HG02943 (cell line): ENCODE measurements around the gene RNF220.

Source experiments
- ATAC-seq: cut with Tn5 transposase; IDR thresholded peaks from one replicate; pipeline ENCODE4 v1.9.1; 2021; ENCODE audit warnings: mild to moderate bottlenecking, low read depth, moderate library complexity; ENCODE audit not compliant: unreplicated experiment

Gene RNF220

GRCh38 chr1:44406737-44407429, 1.8 kb downstream of the RNF220 start:
- no peak for ATAC-seq

DNA sequence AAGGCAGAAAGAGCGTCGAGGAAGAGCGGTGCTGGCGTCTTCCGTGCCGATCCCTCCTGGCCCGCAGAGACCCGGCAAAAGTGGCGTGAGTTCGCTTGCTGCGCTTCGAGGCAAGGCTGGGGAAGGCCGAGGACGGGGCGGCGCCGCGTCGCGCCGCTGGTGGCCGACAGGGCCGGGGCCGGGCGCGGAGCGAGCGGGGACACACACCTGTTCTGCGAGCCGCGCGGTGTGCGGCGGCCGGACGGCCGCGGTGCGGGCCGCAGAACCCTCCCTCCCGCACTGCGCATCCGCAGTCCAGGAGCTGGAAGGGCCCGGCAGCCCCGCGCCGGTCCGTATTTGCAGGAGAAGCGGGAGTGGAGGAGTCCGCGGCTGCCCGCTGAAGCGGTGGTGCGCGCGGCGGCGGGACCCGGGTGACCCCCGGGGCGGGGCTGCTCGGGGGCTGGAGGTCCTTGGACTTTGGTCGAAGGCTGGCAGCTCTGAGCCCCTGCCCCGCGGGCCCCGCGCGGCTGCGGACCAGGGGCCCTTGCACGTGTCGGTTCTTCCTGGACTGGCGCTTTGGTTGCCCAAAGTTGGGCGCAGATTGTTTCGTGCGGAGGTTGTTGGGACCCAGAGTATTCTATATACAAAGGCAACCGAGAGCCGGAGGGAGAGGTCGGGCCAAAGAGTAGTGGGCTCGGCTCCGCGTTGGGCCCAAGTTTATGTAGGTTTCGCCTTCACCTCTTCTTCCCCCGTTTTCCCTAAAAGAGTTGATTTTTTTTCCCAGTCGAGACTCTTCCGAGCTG, 2.6 kb downstream of the RNF220 start:
- no peak for ATAC-seq

DNA sequence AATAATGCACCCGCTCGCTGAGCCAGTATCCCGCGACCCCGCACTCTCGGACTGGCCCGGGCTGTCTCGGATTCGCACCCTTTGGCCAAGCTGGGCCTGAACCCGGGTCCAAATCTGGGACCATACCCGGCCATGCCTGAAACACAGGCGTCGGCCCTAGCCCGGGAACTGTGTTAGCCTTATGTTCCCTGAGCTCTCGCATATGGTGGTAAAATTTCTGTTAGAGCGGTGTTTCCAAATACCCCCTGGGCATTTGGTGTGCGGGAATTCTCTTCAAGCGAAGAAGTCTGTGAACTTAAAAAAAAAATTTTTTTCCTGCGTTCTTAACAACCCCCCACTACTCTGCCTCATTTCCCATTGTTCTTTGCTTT, 3.1 kb downstream of the RNF220 start:
- no peak for ATAC-seq

DNA sequence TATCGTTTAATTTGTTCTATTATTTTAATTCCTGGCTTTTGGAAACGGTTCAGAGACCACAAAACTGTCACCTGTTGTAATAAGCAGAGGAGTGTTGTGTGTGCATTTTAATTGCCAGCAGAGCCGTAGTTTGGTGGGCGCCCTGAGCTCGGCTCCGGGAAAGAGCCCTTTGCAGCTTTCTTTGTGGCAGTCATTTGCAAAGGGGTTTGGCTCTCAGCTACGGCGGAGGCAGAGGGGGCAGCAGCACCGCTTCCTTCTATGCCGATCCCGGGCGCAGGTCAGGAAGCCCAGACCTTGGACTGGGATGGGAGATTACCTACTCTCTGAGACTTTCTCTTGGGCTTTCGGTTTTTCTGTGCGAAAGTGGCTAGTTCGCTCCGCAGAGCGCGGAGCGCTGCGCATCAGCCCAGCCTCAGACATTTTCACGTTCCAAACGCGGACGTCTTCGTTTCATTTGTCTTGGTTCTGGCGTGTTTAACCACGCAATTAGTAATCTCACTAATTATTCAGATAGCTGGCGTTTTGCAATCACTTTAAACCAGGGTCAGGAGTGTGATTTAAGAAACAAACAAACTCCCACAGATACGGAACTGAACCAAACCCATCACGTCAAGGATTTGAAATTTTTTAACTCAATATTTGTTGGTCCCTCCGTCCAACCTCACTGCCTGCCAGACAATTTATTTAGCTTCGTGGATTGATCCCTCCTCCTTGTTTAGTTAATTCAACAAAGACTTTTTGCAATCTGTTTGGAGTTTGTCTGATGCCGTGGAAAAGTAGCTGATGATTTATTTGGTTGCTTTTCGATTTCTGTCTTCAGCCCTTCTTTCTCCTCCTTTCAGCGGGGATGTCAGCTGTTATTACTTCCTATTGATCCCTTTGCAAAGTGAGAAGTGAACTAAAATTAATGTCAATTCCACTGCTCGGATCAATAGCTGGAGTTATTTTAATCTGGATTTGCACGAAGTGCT, 3.9 kb downstream of the RNF220 start:
- ATAC-seq = no peak

GRCh38 chr1:44409757-44410156, 4.7 kb downstream of the RNF220 start:
- ATAC-seq = no peak

DNA sequence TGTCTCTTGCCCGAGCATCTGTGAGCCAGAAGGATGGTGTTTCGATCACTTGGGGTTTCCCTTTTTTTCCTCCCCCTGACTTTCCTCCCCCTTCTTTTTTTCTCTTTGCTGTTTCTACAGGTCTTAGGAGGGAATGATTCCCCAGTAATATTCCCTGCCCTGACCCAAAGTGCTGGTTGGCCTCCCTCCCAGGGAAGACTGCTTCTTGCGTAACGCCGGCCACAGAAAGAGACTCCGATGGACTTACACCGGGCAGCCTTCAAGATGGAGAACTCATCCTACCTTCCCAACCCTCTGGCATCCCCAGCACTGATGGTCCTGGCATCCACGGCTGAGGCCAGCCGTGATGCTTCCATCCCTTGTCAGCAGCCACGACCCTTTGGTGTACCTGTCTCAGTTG, 6.8 kb downstream of the RNF220 start:
- no peak for ATAC-seq

- no peak for ATAC-seq
Observed at GRCh38 chr1:44412601-44413000, 7.5 kb downstream of the RNF220 start.

GRCh38 chr1:44413740-44414139, 8.7 kb downstream of the RNF220 start:
- ATAC-seq = no peak

- ATAC-seq = no peak
Observed at GRCh38 chr1:44415013-44415412, 10.0 kb downstream of the RNF220 start.

DNA sequence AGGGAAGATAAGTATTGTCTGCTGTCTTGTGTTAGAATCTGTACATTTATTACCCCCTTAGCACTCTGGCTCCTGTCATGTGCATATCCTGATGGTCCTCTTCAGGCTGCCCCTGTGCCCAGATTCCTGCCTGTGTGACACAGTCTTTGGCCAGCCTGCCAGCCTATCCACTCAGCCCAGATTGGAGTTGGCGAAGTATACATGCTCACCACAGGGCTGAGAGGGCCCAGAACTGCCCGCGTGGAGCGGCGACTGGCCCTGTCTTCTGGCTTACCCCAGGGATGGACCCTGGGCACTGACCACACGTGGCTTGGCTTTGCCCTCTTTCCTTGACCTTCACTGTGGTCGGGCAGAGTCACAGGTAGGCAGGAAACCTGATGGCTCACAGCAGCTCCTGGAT, 11.4 kb downstream of the RNF220 start:
- no peak for ATAC-seq

GRCh38 chr1:44417351-44418021, 12.4 kb downstream of the RNF220 start:
- ATAC-seq = no peak

DNA sequence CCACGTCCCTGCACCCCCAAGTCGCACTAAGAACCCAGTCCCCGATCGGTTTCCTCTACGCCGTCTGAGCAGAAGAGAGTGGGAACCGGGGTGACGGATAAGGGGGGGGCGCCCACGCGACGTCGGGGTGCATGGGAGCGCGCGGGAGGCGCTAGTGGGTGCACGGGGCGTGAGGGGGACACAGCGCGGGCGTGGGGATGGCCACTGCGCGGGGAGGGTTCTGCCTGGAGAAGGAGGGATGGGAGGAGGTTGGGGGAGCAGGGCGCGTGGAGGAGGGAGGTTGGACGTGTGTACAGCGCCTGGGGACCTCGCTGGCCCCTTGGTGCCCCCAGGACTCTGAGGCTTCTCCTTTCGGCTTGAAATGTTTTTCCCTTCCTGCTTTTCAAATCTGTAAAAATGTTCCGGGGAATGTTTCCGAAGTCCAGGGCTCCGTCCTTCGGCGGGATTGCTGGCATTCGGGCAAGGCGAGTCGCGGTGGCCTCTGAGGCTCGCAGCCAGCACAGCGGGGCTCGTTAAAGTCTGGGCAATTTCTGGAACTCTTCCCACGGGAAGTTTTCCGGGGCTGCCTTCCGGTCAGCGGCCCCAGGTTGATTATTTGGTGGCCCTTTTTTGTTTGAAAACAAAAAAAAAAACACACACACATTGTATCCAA, 13.1 kb downstream of the RNF220 start:
- ATAC-seq = no peak

DNA sequence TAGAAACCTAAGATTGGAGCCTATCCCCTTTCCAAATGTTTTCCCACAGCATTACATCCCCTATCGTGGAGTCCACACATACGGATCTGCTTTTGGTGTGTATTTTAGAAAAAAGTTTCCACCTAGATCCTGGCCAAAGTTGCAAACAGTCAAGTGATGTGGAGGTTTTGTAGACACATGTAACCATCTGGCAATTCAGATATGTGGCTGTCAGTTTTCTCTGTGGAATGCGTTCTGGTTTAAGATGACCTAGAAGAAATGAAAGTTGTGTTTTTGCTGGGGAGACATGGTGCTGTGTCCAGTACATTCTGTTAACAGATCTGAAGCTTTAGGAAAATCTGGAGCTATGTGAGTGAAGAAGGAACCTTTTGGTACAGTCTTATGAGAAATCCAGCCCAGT, 14.8 kb downstream of the RNF220 start:
- ATAC-seq = no peak

- no peak for ATAC-seq
Observed at GRCh38 chr1:44420535-44420934, 15.5 kb downstream of the RNF220 start.

DNA sequence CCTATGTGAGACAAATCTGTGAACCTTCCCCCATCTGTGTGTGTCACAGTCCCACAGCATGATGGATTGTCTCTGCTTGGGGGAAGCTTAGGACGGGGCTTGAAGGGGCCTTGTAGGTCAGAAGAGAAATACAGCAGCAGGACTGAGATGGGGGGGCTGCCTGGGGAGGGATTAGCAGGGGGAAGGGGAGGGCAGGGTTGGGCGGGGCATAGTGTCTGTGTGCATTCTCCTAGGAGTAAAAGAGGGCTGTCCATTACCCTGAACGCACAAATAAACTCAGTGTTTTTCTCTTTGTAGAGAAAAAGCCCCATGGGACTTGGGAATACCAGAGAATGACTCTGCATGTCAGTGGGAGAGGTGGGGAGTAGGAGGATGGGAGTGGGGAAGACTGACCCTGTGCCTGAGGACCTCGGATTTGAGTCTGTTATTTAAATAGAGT, 16.4 kb downstream of the RNF220 start:
- no peak for ATAC-seq

DNA sequence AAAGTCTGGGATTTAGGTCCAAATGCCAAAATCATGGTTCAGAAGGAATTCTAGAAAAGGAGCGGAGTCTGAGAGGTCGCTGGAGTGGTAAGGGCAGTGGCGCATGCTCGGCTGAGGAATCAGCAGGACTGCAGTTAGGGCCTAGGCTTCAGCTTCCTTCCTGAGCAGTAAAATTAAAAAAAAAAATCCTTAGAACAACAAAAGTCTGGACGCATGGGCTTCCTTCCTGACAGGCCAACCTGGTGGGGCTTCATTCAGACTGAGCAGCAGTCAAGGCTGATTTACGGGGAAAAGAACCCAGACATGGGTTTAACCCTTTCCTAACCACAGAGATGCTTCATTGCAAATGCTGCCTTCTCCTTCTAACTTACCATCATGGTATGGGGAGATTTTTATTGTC, 17.1 kb downstream of the RNF220 start:
- no peak for ATAC-seq

DNA sequence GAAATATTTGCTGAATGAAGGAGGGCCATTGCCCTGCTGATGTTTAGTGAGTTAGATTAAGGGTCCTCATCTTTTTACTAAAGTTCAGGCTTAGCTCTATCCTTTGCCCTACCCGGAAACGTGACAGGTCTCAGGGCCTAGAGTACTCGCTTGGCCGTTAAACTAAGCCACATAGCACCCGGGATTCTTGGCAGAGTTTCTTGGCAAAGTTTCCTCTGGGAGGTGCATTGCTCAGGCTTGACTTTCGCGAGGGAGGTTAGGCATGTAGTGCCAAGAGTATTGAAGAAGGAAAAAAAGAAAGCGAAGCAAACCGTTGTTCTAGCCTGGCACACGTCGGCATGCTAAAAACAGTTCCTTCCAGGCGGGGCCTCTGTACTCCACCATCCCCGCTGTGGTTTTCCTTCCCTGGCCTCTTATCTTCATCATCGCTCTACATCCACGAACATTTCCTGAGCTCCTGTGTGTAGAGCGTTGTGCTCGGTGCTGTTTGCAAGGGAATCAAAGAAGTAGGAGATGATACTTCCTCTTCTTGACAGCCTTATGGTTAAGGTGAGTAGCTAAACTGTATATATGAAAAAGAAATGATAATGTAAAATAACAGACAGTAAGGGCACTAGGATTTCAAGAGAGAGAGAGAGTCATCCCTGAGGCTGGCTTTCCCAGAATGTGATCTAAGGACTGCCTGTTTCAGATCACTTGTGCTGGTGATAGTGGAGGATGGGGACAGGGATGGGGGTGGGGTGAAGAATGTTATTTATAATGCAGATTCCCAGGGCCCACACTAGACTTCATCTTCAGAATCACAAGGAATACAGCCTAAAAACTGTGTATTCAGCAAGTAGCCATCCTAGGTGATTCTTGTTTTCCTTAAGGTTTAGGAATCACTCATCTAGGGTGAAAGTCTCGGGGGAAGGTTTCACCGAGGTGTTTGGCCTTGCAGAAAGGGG, 18.8 kb downstream of the RNF220 start:
- ATAC-seq = no peak

- no peak for ATAC-seq
Observed at GRCh38 chr1:44424747-44425146, 19.7 kb downstream of the RNF220 start.
